ENCODE measurements around the gene HIPK3. TPM values are rescaled to one million over a fixed set of nuclear protein-coding genes. Genes with fewer than 3 reads are reported as not detected.

Gene HIPK3
- total and polyA plus RNA-seq, 4 donors: 17.9 to 189 (median 71.5) TPM

- 91 to 94% methylated on average over 1 of the region's 1 CpG for WGBS, 2 donors
- H3K36me3 ChIP-seq (ENCODE audit: control insufficient read depth in 4 of 4, insufficient read depth in 4 of 4, low read length in 4 of 4): no peaks in the 10 kb centered on the region
- ATAC-seq (ENCODE audit: insufficient read depth, low FRiP score) (no peak), DNase-seq (no peak)
- peaks cover 0 to 7% (median 1%) of the 10 kb centered on the region in 4 donors for H3K9me3 ChIP-seq (ENCODE audit: control insufficient read depth in 4 of 4, insufficient read depth in 3 of 4, low read length in 3 of 4)
- TF ChIP-seq CTCF (IDR thresholded peaks at IDR 0.05; ENCODE audit: control extremely low read depth, extremely low read depth): no peak
- H3K4me1 ChIP-seq (ENCODE audit: control insufficient read depth in 5 of 5, insufficient read depth in 5 of 5, low read length in 5 of 5): no peaks in the 10 kb centered on the region
- no peak overlapping the region for H3K9ac ChIP-seq (ENCODE audit: insufficient read depth in 1 of 2, low read length in 2 of 2)
- no peak overlapping the region for H3K4me3 ChIP-seq
- H3K27me3 ChIP-seq (ENCODE audit: control insufficient read depth in 3 of 3, insufficient read depth in 3 of 3, low read length in 2 of 3): peaks cover 0 to 16% (median 5%) of the 10 kb centered on the region in 3 donors
- H3K27ac ChIP-seq (ENCODE audit: low read depth in 1 of 2, low read length in 1 of 2): no peak overlapping the region
Measured at GRCh38 chr11:33383920-33384209, 126.7 kb downstream of the HIPK3 start.

- Histone ChIP-seq H3K9me3 (ENCODE audit: control insufficient read depth in 4 of 4, insufficient read depth in 3 of 4, low read length in 3 of 4) (peaks cover 0 to 7% (median 1%) of the 10 kb centered on the region in 4 donors), H3K36me3 (ENCODE audit: control insufficient read depth in 4 of 4, insufficient read depth in 4 of 4, low read length in 4 of 4) (no peaks in the 10 kb centered on the region), H3K27ac (ENCODE audit: low read depth in 1 of 2, low read length in 1 of 2) (no peak overlapping the region), H3K27me3 (ENCODE audit: control insufficient read depth in 3 of 3, insufficient read depth in 3 of 3, low read length in 2 of 3) (peaks cover 0 to 12% (median 5%) of the 10 kb centered on the region in 3 donors), H3K4me1 (ENCODE audit: control insufficient read depth in 5 of 5, insufficient read depth in 5 of 5, low read length in 5 of 5) (no peaks in the 10 kb centered on the region), H3K4me3 (no peak overlapping the region), H3K9ac (ENCODE audit: insufficient read depth in 1 of 2, low read length in 2 of 2) (no peak overlapping the region)
- 84 to 86% methylated on average over 2 of the region's 2 CpGs for WGBS, 2 donors
- DNase-seq (no peak), ATAC-seq (ENCODE audit: insufficient read depth, low FRiP score) (no peak)
- TF ChIP-seq CTCF (IDR thresholded peaks at IDR 0.05; ENCODE audit: control extremely low read depth, extremely low read depth): no peak
Measured at GRCh38 chr11:33384220-33384619, 127.0 kb downstream of the HIPK3 start.

- no peak for DNase-seq
- 56 to 60% methylated on average over 3 of the region's 3 CpGs for WGBS, 2 donors
- no peaks in the 10 kb centered on the region for H3K36me3 ChIP-seq (ENCODE audit: control insufficient read depth in 4 of 4, insufficient read depth in 4 of 4, low read length in 4 of 4)
Measured at GRCh38 chr11:33387581-33387980, 130.4 kb downstream of the HIPK3 start.

More at GRCh38 chr11:33387581-33387980, 130.4 kb downstream of the HIPK3 start:
- no peak overlapping the region for H3K9ac ChIP-seq (ENCODE audit: insufficient read depth in 1 of 2, low read length in 2 of 2)
- no peaks in the 10 kb centered on the region for H3K4me1 ChIP-seq (ENCODE audit: control insufficient read depth in 5 of 5, insufficient read depth in 5 of 5, low read length in 5 of 5)
- no peak for TF ChIP-seq CTCF (IDR thresholded peaks at IDR 0.05; ENCODE audit: control extremely low read depth, extremely low read depth)
- peaks cover 0 to 2% (median 0%) of the 10 kb centered on the region in 3 donors for H3K27me3 ChIP-seq (ENCODE audit: control insufficient read depth in 3 of 3, insufficient read depth in 3 of 3, low read length in 2 of 3)
- no peak overlapping the region for H3K4me3 ChIP-seq
- no peak overlapping the region for H3K27ac ChIP-seq (ENCODE audit: low read depth in 1 of 2, low read length in 1 of 2)
- peaks cover 0 to 7% (median under 1%) of the 10 kb centered on the region in 4 donors for H3K9me3 ChIP-seq (ENCODE audit: control insufficient read depth in 4 of 4, insufficient read depth in 3 of 4, low read length in 3 of 4)
- ATAC-seq (ENCODE audit: insufficient read depth, low FRiP score): no peak

Data from lung (tissue), 12 donors.